Glutamatergic neuron (in vitro differentiated cells): ENCODE data around the gene EVA1C. TPM values are rescaled to one million over a fixed set of nuclear protein-coding genes. Genes with fewer than 3 reads are reported as not detected.

Experiments used
- DNase-seq: peaks from one replicate; pipeline ENCODE4 v3.0.0; 2022
- H3K27ac Mint-ChIP-seq: one replicate; pipeline ENCODE4 v1.8.0; 2020; ENCODE audit warnings: mild to moderate bottlenecking, mixed read lengths, inconsistent platforms; ENCODE audit not compliant: unreplicated experiment
- H3K27me3 Mint-ChIP-seq: one replicate; pipeline ENCODE4 v1.8.0; 2020; ENCODE audit warnings: mild to moderate bottlenecking, moderate library complexity, mixed read lengths, inconsistent platforms; ENCODE audit not compliant: unreplicated experiment
- H3K36me3 Mint-ChIP-seq: one replicate; pipeline ENCODE4 v1.8.0; 2020; ENCODE audit warnings: mild to moderate bottlenecking, mixed read lengths, inconsistent platforms; ENCODE audit not compliant: unreplicated experiment
- H3K4me1 Mint-ChIP-seq: one replicate; pipeline ENCODE4 v1.8.0; 2020; ENCODE audit warnings: mild to moderate bottlenecking, low read depth, mixed read lengths, inconsistent platforms; ENCODE audit not compliant: unreplicated experiment
- H3K4me3 Mint-ChIP-seq: one replicate; pipeline ENCODE4 v1.8.0; 2020; ENCODE audit warnings: mild to moderate bottlenecking, mixed read lengths, inconsistent platforms; ENCODE audit not compliant: unreplicated experiment
- H3K9me3 Mint-ChIP-seq: one replicate; pipeline ENCODE4 v1.8.0; 2020; ENCODE audit warnings: mild to moderate bottlenecking, moderate library complexity, mixed read lengths, inconsistent platforms; ENCODE audit not compliant: unreplicated experiment
- total RNA-seq: library from RNA; stranded (reverse); fragmentation: NEBNext Ultra II Directional; extraction: Animal tissue kit (Norgen Biotek cat#: 25700); gene quantifications from one replicate; pipeline ENCODE4 v1.2.1, GENCODE V29; 2021; ENCODE audit not compliant: unreplicated experiment
- TF ChIP-seq, protein P1 (sequence below): fragments of 200-600 bp; sonication (generic); IDR thresholded peaks from one replicate; pipeline ENCODE4 v1.5.0; 2021; ENCODE audit not compliant: partially characterized antibody, unreplicated experiment

EVA1C gene
- total RNA-seq, 1 donor from 2014 or later = 2.5 TPM

DNA sequence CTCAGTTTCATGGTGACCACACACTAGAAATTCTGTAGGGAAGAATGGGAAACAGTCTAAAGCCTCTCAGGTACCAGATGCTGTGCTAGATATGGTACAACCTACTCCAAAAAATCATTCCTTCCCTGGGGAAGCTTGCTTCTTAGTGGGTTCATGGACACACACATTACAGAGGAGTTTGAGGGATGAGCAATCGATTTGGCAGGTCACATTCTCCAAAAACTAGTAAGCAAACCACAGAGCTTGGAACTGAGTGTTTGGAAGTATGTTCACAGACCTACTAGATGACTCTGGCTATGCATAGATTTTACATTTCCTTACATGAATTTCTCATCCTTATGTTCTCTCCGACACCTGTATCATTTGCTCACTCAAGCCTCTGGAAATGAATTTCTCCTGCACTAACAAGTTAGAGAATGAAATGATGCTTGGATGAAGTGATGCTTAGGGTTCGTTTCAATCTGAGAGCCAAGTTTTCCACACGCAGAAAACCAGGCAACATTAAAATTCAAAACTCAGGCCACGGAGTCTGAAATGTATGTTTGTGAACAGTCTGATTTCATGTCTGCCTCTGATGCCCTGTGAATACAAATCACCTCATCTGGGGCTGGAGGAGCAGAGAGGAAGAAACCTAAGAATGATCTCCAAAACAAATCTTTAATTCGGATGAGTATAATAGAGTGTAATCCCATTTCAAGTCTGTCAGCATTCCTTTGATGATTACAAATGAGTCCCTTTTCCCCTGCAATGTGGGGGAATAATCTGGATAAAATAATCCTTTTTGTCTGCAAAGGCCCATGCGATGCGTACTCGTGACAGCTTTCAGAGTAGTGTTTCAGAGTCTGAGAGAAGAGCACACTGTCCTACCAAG lies 11.0 kb downstream of the EVA1C start:
- Mint-ChIP-seq H3K27ac (no peak overlapping the region), H3K27me3 (peaks cover 4% of the 10 kb centered on the region), H3K9me3 (peaks cover 8% of the 10 kb centered on the region), H3K4me1 (peaks cover 7% of the 10 kb centered on the region), H3K4me3 (no peak overlapping the region), H3K36me3 (peaks cover 11% of the 10 kb centered on the region)
- no peak for DNase-seq
- TF ChIP-seq, protein P1, sequence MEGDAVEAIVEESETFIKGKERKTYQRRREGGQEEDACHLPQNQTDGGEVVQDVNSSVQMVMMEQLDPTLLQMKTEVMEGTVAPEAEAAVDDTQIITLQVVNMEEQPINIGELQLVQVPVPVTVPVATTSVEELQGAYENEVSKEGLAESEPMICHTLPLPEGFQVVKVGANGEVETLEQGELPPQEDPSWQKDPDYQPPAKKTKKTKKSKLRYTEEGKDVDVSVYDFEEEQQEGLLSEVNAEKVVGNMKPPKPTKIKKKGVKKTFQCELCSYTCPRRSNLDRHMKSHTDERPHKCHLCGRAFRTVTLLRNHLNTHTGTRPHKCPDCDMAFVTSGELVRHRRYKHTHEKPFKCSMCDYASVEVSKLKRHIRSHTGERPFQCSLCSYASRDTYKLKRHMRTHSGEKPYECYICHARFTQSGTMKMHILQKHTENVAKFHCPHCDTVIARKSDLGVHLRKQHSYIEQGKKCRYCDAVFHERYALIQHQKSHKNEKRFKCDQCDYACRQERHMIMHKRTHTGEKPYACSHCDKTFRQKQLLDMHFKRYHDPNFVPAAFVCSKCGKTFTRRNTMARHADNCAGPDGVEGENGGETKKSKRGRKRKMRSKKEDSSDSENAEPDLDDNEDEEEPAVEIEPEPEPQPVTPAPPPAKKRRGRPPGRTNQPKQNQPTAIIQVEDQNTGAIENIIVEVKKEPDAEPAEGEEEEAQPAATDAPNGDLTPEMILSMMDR = no peak

DNA sequence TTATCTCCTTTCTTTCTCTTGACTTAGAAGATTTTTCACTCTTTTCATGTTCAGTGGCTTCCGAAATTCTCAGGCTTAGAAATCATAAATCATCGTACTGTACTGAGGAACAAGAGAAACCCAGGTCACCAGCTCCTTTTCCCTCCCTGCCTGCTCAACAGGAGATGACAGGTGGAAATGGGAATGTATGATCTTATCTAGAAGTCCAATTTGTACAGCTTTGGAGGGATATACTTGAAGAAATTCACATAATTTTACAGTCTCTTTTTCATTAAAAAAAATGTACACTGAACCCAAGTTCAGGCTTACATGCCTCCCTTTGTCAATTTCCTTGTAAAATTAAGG lies 11.7 kb downstream of the EVA1C start:
- DNase-seq = no peak
- Mint-ChIP-seq H3K36me3 (peaks cover 11% of the 10 kb centered on the region), H3K27ac (no peak overlapping the region), H3K27me3 (peaks cover 4% of the 10 kb centered on the region), H3K9me3 (peaks cover 8% of the 10 kb centered on the region), H3K4me1 (peaks cover 7% of the 10 kb centered on the region), H3K4me3 (no peak overlapping the region)
- TF ChIP-seq, protein P1 = no peak

DNA sequence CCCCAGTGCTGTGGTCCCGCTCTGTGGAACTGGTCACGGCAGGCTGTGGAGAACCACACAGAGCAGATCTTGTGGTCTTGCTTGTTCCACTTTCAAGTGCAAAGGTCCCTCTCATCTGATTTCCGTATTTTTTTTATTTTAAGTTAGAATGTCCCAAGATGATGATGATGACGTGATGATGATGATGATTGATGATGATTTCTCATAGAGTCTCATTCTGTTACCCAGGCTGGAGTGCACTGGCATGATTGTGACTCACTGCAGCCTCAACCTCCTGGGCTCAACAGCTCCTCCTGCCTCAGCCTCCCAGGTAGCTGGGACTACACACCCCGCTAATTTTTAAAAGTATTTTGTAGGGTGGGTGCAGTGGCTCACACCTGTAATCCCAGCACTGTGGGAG lies 12.2 kb downstream of the EVA1C start:
- H3K27ac Mint-ChIP-seq = no peak overlapping the region
- H3K9me3 Mint-ChIP-seq = peaks cover 8% of the 10 kb centered on the region
- DNase-seq = no peak
- H3K27me3 Mint-ChIP-seq = peaks cover 4% of the 10 kb centered on the region
- H3K36me3 Mint-ChIP-seq = peaks cover 11% of the 10 kb centered on the region
- H3K4me3 Mint-ChIP-seq = no peak overlapping the region
- TF ChIP-seq, protein P1 = no peak
- peaks cover 7% of the 10 kb centered on the region for H3K4me1 Mint-ChIP-seq

DNA sequence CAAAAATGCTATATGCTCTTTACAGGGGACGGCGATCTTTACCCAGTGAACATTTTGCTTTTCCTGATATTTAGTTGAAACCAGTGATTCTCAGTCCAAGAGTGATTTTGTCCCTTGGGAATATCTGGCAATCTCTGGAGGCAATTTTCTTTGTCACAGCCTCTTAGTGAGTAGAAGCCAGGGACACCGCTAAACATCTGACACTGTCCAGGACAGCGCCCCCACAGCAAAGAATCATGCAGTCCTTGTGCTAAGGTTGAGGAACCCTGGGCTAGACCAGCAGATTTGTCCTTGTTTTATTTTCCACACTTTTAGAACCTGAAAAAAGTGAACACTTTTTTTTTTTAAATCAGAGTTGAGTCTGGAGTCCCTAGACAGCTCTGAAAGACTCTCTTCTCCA lies 13.1 kb downstream of the EVA1C start:
- TF ChIP-seq, protein P1 = no peak
- peaks cover 4% of the 10 kb centered on the region for H3K27me3 Mint-ChIP-seq
- DNase-seq = no peak
- no peak overlapping the region for H3K4me3 Mint-ChIP-seq
- no peak overlapping the region for H3K27ac Mint-ChIP-seq
- H3K4me1 Mint-ChIP-seq = peaks cover 7% of the 10 kb centered on the region
- H3K36me3 Mint-ChIP-seq = peaks cover 15% of the 10 kb centered on the region
- peaks cover 8% of the 10 kb centered on the region for H3K9me3 Mint-ChIP-seq

DNA sequence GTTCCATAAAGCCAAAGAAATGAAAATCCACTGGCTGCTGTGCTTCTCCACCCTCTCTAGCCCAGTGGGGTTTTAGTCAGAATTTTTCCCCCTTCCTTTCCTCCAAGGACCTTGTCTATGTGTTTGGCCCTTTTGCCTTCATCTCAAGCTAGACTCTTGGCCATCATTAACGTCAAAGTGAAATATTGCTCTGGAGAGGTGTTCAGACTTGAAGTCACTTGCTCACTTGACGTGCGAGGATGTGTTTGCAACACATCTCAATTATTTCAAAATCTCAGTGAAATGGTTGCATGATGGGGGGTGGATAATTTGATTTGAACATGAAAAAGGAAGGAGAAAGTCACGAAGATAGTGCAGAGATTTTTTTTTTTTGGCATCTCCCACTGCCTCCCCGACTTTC lies 13.6 kb downstream of the EVA1C start:
- peaks cover 4% of the 10 kb centered on the region for H3K27me3 Mint-ChIP-seq
- H3K36me3 Mint-ChIP-seq = peaks cover 15% of the 10 kb centered on the region
- TF ChIP-seq, protein P1 = no peak
- no peak for DNase-seq
- H3K9me3 Mint-ChIP-seq = peaks cover 6% of the 10 kb centered on the region
- H3K4me1 Mint-ChIP-seq = peaks cover 7% of the 10 kb centered on the region
- H3K4me3 Mint-ChIP-seq = no peak overlapping the region
- no peak overlapping the region for H3K27ac Mint-ChIP-seq
